ENCODE results near the gene RASSF3.

DNA sequence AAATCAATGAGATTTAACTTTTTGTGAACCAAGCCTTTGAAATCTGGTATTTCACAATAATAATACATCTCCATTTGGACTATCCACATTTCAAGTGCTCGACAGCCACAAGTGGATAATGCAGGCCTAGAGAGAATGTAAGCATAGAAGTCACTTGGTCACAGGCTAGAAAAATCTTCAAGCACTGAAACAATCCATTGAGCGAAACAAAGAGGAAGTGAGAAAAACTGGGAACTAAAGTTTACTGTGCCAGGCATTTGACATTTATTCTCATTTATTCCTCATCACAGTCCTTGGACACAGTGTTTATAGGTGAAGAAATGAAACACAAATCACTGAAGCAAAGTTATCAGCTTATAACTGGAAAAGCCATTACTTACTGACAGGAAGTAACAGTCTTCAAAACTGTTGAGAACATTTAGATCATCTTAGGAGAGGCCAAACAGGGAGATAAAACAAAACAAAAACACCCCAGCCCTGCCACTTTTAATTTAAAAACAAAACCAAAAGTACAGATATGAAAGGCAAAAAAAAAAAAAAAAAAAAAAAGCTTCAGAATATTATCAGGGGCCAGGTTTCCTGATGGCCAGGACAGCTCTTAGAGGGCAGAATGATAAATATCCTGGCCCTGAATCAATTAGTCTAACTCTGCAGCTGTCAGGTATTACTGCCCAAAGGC, 119.8 kb downstream of the RASSF3 start:
- TF ChIP-seq, protein P1, sequence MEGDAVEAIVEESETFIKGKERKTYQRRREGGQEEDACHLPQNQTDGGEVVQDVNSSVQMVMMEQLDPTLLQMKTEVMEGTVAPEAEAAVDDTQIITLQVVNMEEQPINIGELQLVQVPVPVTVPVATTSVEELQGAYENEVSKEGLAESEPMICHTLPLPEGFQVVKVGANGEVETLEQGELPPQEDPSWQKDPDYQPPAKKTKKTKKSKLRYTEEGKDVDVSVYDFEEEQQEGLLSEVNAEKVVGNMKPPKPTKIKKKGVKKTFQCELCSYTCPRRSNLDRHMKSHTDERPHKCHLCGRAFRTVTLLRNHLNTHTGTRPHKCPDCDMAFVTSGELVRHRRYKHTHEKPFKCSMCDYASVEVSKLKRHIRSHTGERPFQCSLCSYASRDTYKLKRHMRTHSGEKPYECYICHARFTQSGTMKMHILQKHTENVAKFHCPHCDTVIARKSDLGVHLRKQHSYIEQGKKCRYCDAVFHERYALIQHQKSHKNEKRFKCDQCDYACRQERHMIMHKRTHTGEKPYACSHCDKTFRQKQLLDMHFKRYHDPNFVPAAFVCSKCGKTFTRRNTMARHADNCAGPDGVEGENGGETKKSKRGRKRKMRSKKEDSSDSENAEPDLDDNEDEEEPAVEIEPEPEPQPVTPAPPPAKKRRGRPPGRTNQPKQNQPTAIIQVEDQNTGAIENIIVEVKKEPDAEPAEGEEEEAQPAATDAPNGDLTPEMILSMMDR (IDR thresholded peaks at IDR 0.05; ENCODE audit: borderline replicate concordance, extremely low read depth, low read length, poor library complexity, severe bottlenecking), result no peak
- TF ChIP-seq EZH2 (IDR thresholded peaks at IDR 0.05; ENCODE audit: borderline replicate concordance, low read depth, low read length, severe bottlenecking), result no peak

Data from DND-41 (cell line).